Suppressor macrophage treated with lipopolysaccharide for 1 hour (primary cell): ENCODE measurements around the gene THOC5.
"Not testable (repeated sequence)": the region's sequence is repeated elsewhere in the genome, so short reads cannot be mapped to it uniquely, and the experiment has no call there.

Experiments used
- DNase-seq, 3 donors: peaks; one replicate each; pipeline ENCODE4 v3.0.0-alpha.2; 2020 to 2022

THOC5 gene

DNA sequence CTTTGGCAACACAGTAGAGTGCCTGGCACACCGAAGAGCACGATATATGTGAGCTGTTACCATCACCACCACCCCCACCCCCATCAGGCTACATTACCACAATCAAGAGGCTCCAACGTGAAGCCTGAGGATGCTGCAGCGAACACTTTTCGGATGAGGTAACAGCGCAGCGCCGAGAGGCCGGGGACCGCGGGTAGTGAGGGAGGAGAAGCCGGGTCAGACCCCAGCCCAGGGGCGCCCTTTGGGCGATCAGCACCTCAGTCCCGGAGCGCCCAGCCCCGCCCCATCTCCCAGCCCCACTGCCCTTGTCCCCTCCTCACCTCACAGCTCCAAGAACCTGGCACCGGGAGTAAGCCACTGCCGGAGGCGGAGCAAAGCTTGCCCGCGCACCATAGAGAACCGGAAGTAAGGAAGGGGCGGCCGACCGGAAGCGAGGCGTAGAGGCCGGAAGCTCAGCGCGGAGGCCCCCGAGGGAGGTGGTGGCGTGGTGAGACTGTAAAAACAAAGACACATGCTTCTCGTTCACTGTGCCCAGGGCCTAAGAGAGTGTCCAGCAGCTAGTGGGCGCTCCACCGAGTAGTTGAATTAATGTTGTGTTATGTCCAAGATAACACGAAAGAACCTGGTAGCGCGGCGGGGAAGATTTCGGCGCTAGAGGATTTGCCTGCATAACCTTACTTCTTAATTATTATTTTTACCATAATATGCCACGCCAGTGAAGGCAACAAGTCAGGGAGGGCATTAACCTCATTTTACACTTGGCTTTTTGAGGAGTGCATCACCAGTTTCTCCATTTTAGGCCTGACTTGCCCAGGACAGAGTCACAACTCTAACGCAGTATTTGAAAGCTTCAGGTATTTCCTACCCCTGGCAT, at the start of gene THOC5:
THOC5 (minus strand) TSS at position 407 of the 874 bp plus-strand sequence. CDS start 4,610 bp downstream, outside the sequence.
- peak; percentile 94 for DNase-seq

GRCh38 chr22:29598684-29599020, 45.1 kb upstream of the THOC5 start:
- DNase-seq: no peak

GRCh38 chr22:29597871-29598683, 44.5 kb upstream of the THOC5 start:
- DNase-seq: not testable (repeated sequence)

DNA sequence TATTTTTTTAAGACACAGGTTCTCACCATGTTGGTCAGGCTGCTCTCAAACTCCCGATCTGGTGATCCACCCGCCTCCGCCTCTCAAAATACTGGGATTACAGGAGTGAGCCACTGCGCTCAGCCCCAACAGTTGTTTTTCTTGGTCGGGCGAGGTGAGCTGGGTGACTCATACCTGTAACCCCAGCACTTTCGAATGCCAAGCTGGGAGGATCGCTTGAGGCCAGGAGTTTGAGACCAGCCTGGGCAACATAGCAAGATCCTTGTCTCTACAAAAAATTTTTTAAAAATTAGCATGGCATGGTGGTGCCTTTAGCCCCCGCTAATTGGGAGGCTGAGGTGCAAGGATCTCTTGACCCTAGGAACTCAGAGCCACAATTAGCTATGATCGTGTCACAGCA, 42.9 kb upstream of the THOC5 start:
- DNase-seq: no peak

DNA sequence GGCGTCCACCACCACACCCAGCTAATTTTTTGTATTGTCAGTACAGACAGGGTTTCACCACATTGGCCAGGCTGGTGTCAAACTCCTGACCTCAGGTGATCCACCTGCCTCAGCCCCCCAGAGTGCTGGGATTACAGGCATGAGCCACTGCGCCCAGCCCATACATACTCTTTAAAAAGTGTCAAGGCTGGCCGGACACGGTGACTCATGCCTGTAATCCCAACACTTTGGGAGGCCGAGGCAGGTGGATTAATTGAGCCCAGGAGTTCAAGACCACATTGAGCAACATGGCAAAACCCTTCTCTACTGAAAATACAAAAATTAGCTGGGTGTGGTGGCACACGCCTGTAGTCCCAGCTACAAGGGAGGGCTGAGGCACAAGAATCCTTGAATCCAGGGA, 40.9 kb upstream of the THOC5 start:
- DNase-seq: not testable (repeated sequence)

DNA sequence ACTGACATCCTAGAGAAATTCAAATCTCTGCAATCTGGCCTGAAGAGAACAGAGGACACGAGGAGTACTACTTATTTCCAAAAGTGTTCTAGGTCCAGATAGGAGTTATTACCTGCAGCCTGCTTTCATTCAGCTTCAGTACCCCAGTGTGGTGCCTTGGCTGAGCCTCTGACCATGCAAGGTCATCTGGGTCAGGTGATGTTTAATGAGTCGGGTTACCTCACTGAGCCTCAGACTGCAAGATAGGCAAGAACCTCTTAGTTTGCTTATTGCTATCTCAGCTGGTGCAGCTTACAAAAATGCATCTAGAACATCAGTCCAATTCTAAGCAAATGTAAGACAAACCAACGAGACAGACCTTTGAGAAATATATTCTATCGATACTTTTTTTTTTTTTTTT, 40.4 kb upstream of the THOC5 start:
- DNase-seq: no peak

- DNase-seq: peak; percentile 79 to 85 (median 83)
These were observed 34.6 kb upstream of the THOC5 start for GRCh38 chr22:29587938-29588699.

DNA sequence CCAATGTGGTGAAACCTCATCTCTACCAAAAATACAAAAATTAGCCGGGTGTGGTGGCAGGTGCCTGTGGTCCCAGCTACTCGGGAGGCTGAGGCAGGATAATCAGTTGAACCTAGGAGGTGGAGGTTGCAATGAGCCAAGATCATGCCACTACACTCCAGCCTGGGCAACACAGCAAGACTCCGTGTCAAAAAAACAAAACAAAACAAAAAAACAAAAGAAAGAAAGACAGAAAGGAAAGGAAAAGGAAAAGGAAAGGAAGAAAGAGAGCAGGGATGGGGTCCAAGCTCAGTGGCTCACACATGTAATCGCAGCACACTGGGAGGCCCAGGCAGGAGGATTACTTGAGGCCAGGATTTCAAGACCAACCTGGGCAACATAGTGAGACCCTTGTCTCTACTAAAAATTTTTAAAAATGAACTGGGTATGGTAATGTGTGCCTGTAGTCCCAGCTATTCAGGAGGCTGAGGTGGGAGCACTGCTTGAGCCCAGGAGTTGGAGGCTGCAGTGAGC, 32.7 kb upstream of the THOC5 start:
- not testable (repeated sequence) for DNase-seq

DNA sequence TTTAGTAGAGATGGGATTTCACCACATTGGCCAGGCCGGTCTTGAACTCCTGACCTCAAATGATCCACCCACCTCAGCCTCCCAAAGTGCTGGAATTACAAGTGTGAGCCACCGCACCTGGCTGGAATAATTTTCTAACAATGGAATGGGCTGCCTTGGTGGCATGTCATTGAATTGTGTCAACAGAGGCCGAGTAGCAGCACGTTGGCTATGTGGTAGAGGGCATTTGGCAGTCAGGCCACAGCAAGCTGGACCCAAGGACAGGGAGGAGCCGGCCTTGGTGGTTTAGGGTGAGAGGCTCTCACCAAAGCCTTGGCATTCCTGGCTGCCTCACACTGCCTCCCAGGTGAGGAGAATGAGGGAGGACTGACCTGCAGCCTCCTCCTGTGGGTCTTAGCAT, 31.4 kb upstream of the THOC5 start:
- no peak for DNase-seq

- no peak for DNase-seq
These were observed 28.2 kb upstream of the THOC5 start for GRCh38 chr22:29581799-29582198.

GRCh38 chr22:29580200-29580810, 26.7 kb upstream of the THOC5 start:
- peak in 1 of 3 donors; percentile 14 for DNase-seq

DNA sequence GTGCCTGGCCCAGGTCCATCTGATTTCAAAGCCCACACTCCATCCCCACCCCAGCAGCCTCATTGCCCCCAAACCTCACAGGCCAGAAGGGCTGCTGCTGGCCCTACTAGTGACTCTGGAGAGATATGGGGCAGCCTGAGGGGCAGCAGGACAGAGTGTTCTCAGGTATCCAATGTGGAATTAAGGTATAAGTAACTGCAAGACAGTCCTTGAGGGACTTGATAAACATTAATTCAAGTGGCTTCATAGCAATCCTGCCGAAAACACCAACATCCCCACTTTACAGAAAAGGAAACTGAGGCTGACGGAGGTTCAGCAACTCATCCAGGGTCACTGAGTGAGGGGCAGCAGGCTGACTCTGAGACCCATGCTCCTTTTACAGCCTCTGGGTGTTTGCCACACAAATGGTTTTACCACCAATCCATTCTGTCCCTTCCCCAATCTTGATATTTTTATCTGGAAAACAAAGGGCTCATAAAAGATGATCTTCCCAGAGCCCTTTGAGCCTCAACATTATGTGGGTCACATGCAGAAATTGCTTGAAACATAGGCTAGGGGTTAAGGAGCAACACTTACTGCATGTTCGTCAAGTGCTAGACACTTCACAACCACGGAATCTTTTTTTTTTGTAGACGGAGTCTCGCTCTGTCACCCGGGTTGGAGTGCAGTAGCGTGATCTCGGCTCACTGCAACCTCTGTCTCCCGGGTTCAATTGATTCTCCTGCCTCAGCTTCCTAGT, 25.1 kb upstream of the THOC5 start:
- no peak for DNase-seq

GRCh38 chr22:29574762-29575450, 21.3 kb upstream of the THOC5 start:
- DNase-seq: no peak

DNA sequence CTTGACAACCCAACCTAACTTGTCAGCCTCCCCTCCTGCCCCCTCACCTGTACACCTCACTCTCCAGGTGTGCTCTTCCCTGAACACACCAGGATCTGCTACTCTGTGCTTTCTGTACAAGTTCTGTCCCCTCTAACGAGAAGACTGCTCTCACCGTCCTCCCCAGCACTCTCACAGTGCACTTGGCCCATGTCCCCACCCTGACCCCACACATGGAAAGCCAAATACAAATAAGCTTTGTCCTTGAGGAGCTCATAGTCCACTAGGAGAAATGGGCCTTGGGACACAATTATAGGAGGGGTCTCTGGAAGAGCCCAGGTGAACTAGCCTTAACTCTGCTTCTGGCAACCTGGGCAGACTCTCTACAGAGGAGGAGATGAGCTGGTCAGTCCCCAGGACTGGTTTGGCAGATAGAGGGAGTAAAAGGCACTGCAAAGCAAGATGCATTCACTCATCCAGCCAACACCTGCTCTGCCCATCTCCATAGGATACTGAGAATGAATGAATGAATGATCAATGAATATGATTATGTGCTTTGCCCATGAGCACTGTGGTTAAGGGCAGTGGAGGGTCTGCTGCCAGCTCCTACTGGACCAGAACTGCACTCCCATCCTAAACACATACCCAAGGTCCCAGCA, 17.5 kb upstream of the THOC5 start:
- DNase-seq: no peak

DNA sequence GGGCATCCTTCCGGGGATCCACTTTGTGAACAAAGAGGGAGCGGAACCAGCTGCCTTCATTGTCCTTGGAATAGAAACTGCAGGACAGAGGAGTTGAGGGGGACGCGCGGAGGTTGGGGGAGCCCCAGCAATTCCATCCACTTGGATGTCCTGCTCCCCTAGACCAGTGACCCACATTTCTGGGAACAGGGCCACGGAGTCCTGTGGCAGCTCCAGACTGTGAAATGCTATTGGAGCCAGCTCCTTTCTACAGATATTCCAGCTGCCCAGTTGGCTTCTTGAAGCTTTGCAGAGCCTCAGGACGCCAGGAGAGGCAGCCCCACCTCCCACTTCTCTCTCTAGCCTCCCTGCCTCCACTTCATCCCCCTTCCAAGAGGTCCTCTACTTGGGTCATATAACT, 16.9 kb upstream of the THOC5 start:
- no peak for DNase-seq

DNA sequence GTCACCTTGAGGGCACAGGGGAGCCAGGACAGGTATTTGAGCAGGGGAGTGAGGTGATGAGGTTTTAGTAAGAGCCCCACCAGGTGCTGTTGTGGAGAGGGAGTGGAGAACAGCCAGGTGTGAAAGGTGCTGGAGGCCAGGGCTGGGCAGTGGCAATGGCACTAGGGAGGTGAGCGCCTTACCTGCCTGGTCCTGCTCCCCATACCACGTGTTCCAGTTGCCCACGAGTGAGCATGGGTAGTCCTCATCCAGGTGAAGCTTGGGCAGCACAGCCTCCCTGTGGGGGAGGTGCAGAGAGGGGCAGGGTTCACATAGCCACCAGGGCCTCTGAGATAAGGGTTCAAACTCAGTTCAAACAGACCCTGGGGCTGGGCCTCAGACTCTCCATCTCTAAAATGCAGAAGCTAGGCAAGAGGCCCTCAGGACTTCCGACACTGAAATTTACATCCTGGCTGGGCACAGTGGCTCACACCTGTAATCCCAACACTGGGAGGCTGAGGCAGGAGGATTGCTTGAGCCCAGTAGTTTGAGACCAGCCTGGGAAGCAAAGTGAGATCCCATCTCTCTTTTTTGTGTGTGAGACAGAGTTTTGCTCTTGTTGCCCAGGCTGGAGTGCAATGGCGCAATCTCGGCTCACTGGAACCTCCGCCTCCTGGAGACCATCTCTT, 15.6 kb upstream of the THOC5 start:
- no peak for DNase-seq

- no peak for DNase-seq
These were observed 13.8 kb upstream of the THOC5 start for GRCh38 chr22:29567338-29567737.

DNA sequence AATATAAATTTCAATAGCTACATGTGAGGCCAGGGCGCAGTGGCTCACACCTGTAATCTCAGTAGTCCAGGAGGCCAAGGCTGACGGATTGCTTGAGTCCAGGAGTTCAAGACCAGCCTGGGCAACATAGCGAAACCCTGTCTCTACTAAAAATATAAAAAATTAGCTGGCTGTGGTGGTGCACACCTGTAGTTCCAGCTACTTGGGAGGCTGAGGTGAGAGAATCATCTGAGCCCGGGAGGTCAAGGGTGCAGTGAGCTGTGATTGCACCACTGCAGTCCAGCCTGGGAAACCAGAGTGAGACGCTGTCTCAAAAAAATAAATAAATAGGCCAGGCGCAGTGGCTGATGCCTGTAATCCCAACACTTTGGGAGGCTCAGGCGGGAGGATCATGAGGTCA, 13.0 kb upstream of the THOC5 start:
- DNase-seq: not testable (repeated sequence)

DNA sequence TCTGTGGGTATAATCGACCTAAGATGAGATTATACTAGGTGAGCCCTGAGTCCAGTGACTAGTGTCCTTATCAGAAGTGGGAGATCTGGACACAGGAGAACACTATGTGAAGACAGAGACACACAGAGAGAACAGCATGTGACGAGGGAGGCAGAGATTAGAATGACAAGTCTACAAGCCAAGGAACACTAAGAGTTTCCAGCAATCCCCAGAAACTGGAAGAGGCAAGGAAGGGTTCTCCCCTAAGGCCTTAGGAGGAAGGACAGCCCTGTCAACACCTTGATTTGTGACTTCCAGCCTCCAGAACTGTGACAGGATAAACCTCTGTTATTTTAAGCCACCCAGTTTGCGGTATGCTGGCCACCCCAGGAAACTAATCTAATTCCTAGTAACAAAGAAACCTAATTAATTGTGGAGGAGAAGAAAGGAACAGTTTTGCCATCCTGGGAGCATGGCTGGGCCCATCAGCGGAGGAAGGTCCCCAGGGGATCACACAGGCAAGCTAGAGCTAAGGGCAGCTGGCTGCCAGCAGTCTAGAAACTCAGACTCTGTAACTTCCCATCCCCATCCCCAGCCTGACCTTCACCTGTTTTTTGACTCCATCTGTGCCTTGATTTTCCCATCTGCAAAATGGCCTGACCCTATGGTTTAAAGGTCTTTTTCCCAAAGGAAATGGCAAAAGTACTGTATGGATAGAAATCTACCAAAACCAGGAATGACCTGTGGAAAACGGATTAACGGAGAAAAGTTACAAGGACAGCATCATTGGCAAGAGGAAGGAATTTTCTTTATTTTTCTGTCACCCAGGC, 10.3 kb upstream of the THOC5 start:
- DNase-seq: no peak
